OCI-LY7 (cell line): ENCODE results near the gene NOVA2. TPM values are rescaled to one million over a fixed set of nuclear protein-coding genes. Genes with fewer than 3 reads are reported as not detected.

Experiments
- BruUV-seq: library from RNA; stranded (reverse); fragments of 400-500 nt; replicated peaks from 2 replicates; lab custom pipeline; 2021; lab: Mats Ljungman, UMichigan
- CTCF ChIA-PET: fragments of 300-600 bp; sonication (Branson Sonifier 250); formaldehyde crosslinking; loops from one replicate; lab custom pipeline; 2022; ENCODE audit warnings: antibody characterized with exemption; ENCODE audit not compliant: unreplicated experiment; lab: Charles Lee
- POLR2A ChIA-PET: fragments of 300-600 bp; sonication (Branson Sonifier 250); formaldehyde crosslinking; loops from one replicate; lab custom pipeline; 2022; ENCODE audit warnings: antibody characterized with exemption; lab: Charles Lee
- DNase-seq: peaks from one replicate; pipeline ENCODE4 v3.0.0-alpha.2; 2015; ENCODE audit warnings: low spot score
- H2AFZ ChIP-seq: fragments of 200-600 bp; sonication (generic), shearing (Covaris generic); 2 replicates; pipeline ENCODE4 v1.6.1; 2014; ENCODE audit warnings: mild to moderate bottlenecking, antibody characterized with exemption, low read length, moderate library complexity
- H3K27ac ChIP-seq: fragments of 200-600 bp; sonication (generic); 2 replicates; pipeline ENCODE4 v1.5.1; 2014; ENCODE audit warnings: mixed run types, low read depth, mild to moderate bottlenecking, moderate library complexity, low read length, inconsistent platforms; ENCODE audit not compliant: poor library complexity, severe bottlenecking
- H3K36me3 ChIP-seq: fragments of 200-600 bp; sonication (generic); 2 replicates; pipeline ENCODE4 v1.6.1; 2014; ENCODE audit warnings: mild to moderate bottlenecking, antibody characterized with exemption, low read length, moderate library complexity, mixed read lengths; ENCODE audit not compliant: insufficient read depth
- H3K4me1 ChIP-seq: fragments of 200-600 bp; sonication (generic); 2 replicates; pipeline ENCODE4 v1.5.1; 2014; ENCODE audit warnings: mild to moderate bottlenecking, low read length; ENCODE audit not compliant: insufficient read depth, poor library complexity, severe bottlenecking
- H3K4me2 ChIP-seq: fragments of 200-600 bp; sonication (generic); 2 replicates; pipeline ENCODE4 v1.6.1; 2014; ENCODE audit warnings: mild to moderate bottlenecking, low read length
- H3K4me3 ChIP-seq: fragments of 200-600 bp; sonication (generic); 2 replicates; pipeline ENCODE4 v1.5.1; 2014; ENCODE audit warnings: mild to moderate bottlenecking, low read depth, low read length; ENCODE audit not compliant: poor library complexity, severe bottlenecking
- H3K79me2 ChIP-seq: fragments of 200-600 bp; sonication (generic); 2 replicates; pipeline ENCODE4 v1.6.1; 2016; ENCODE audit warnings: low read depth, mild to moderate bottlenecking, low read length, moderate library complexity, mixed read lengths; ENCODE audit not compliant: insufficient read depth
- H3K9me2 ChIP-seq: fragments of 200-600 bp; sonication (generic); 2 replicates; pipeline ENCODE4 v1.6.1; 2016; ENCODE audit warnings: mild to moderate bottlenecking, low read length, mixed read lengths; ENCODE audit not compliant: insufficient read depth
- H3K9me3 ChIP-seq: fragments of 200-600 bp; sonication (generic); 2 replicates; pipeline ENCODE4 v1.6.1; 2014; ENCODE audit warnings: mild to moderate bottlenecking, mixed run types, low read length, mixed read lengths
- H4K20me1 ChIP-seq: fragments of 200-600 bp; sonication (generic); 2 replicates; pipeline ENCODE4 v1.6.1; 2014; ENCODE audit warnings: mild to moderate bottlenecking, antibody characterized with exemption, low read length, moderate library complexity, mixed read lengths; ENCODE audit not compliant: insufficient read depth
- EZH2phosphoT487 ChIP-seq: fragments of 200-600 bp; sonication (generic); IDR thresholded peaks from 2 replicates; pipeline ENCODE4 v1.6.1; 2018; ENCODE audit warnings: low read depth, borderline replicate concordance, mild to moderate bottlenecking, mixed run types, antibody characterized with exemption, low read length, moderate library complexity, mixed read lengths
- intact Hi-C: fragments of 100-400 bp; cut with micrococcal nuclease; formaldehyde crosslinking; loops from one replicate; pipeline ENCODE4 v1.10.0; 2022; ENCODE audit not compliant: unreplicated experiment
- total RNA-seq, 2 experiments: library from RNA; depleted of rRNA in 1 of 2; stranded (reverse); fragments of >200 nt in 1 of 2; shearing (Covaris generic) in 1 of 2; gene quantifications; 2 replicates each; pipeline ENCODE4 v1.2.3, GENCODE V29; 2014 to 2022
- TF ChIP-seq, protein P1 (sequence below): fragments of 200-600 bp; sonication (generic); conservative IDR thresholded peaks from 2 replicates; pipeline ENCODE4 v1.5.1; 2014; ENCODE audit warnings: mild to moderate bottlenecking, antibody characterized with exemption, low read length, moderate library complexity, mixed read lengths

The NOVA2 gene
- total RNA-seq, 2 experiments from 2014 or later = 0.19 TPM; not detected in 1

GRCh38 chr19:46022431-46023310 lies 49.0 kb upstream of the NOVA2 start, which contains the start of gene PGLYRP1:
Gene PGLYRP1 (minus strand): TSS chr19:46023053. CDS start chr19:46023021, 32 bp downstream.
- no peak within 1 kb of the TSS for H3K4me3 ChIP-seq
- H3K27ac ChIP-seq = no peak within 1 kb of the TSS
- H2AFZ ChIP-seq = no peak within 1 kb of the TSS
- no TSS peak for BruUV-seq
- no peaks in the 10 kb centered on the region for H3K9me3 ChIP-seq
- H3K79me2 ChIP-seq = no peaks in the 10 kb centered on the region
- H3K9me2 ChIP-seq = no peaks in the 10 kb centered on the region
- intact Hi-C loops = loop anchor here (10.0 kb wide), 1 partner anchor 162 kb away; no protein-coding TSS in a partner anchor
- no peaks in the 10 kb centered on the region for H3K4me1 ChIP-seq
- H3K36me3 ChIP-seq = peaks cover 5% of the 10 kb centered on the region; the same call in 1 of the 2 replicates
- POLR2A ChIA-PET = no interaction called here
- CTCF ChIA-PET = no interaction called here
- no peaks in the 10 kb centered on the region for H4K20me1 ChIP-seq
- DNase-seq = no peak
- TF ChIP-seq, protein P1, sequence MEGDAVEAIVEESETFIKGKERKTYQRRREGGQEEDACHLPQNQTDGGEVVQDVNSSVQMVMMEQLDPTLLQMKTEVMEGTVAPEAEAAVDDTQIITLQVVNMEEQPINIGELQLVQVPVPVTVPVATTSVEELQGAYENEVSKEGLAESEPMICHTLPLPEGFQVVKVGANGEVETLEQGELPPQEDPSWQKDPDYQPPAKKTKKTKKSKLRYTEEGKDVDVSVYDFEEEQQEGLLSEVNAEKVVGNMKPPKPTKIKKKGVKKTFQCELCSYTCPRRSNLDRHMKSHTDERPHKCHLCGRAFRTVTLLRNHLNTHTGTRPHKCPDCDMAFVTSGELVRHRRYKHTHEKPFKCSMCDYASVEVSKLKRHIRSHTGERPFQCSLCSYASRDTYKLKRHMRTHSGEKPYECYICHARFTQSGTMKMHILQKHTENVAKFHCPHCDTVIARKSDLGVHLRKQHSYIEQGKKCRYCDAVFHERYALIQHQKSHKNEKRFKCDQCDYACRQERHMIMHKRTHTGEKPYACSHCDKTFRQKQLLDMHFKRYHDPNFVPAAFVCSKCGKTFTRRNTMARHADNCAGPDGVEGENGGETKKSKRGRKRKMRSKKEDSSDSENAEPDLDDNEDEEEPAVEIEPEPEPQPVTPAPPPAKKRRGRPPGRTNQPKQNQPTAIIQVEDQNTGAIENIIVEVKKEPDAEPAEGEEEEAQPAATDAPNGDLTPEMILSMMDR = no peak
- no peak for TF ChIP-seq EZH2phosphoT487
- no peak within 1 kb of the TSS for H3K4me2 ChIP-seq

DNA sequence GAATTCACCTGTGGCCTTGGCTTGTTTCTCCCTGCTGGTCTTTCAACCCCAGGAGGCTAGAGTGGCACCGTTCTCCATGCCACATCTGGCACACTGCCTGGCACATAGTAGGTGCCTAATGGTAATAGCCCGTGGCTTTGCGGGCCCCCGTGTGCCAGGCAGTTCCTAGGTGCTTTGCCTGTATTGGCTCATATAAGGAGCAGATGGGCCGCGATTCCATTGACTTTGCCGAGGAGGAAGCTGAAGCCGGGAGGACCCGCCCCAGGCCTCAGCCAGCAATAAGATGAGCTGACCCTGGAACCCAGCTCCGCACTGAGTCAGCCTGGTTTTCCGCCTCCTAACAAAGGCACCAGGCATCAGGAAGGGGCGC lies 48.4 kb upstream of the NOVA2 start:
- POLR2A ChIA-PET = no interaction called here
- peaks cover 5% of the 10 kb centered on the region for H3K36me3 ChIP-seq
- no peak overlapping the region for H3K27ac ChIP-seq
- BruUV-seq = no TSS peak
- CTCF ChIA-PET = no interaction called here
- H2AFZ ChIP-seq = no peak overlapping the region
- no peaks in the 10 kb centered on the region for H3K9me2 ChIP-seq
- no peaks in the 10 kb centered on the region for H3K79me2 ChIP-seq
- TF ChIP-seq EZH2phosphoT487 = no peak
- TF ChIP-seq, protein P1 = no peak
- no peaks in the 10 kb centered on the region for H4K20me1 ChIP-seq
- no peak overlapping the region for H3K4me3 ChIP-seq
- intact Hi-C loops = loop anchor here (10.0 kb wide), 1 partner anchor 163 kb away; no protein-coding TSS in a partner anchor
- no peaks in the 10 kb centered on the region for H3K4me1 ChIP-seq
- DNase-seq = no peak
- H3K4me2 ChIP-seq = no peak overlapping the region
- H3K9me3 ChIP-seq = no peaks in the 10 kb centered on the region
